GM19372 (cell line): ENCODE results near the gene DUXB.

Source experiments
- ATAC-seq: cut with Tn5 transposase; IDR thresholded peaks from one replicate; pipeline ENCODE4 v1.9.1; 2021; ENCODE audit warnings: mild to moderate bottlenecking, low read depth, moderate library complexity; ENCODE audit not compliant: unreplicated experiment

DUXB gene

GRCh38 chr16:75701361-75701760 lies at the start of gene DUXB:
TSS of gene DUXB (minus strand) at chr16:75701461. CDS start at chr16:75701418, 43 bp downstream.
- ATAC-seq, result no peak

DNA sequence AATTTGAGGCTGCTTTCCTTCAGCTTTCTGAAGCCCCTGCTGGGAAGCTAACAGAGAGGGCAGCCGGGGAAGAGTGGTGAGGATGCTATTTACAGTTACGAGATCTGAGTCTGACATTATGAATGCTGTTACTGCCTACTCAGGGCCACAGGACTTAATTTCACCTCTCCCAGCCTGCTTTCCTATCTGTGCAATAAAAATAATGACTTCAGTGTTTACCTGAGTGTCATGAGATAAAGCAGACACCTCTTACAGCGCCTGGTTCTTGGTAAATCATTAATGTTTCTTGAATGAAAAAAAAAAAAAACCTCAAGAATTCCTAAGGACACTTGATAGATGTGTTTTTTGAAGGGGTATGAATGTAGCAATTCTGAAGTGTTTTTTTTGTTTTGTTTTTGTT lies 49.3 kb upstream of the DUXB start:
- no peak for ATAC-seq

- ATAC-seq, result no peak
These were observed 45.1 kb upstream of the DUXB start for GRCh38 chr16:75746359-75746758.

- ATAC-seq, result no peak
These were observed 44.6 kb upstream of the DUXB start for GRCh38 chr16:75745823-75746222.

DNA sequence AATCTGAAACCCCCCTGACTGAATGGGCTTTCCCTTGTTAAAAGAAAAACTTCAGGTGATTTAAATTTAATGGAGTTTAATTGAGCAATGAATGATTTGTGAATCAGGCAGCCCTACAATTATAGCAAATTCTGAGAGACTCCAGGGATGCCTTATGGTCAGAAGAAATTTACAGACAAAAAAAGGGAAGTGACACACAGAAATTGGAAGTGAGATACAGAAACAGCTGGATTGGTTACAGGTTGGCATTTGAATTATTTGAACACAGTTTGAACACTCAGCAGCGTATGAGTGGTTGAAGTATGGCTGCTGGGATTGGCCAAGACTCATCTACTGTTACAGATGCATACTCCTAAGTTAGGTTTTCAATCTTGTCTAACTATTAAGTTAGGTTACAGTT lies 44.0 kb upstream of the DUXB start:
- ATAC-seq, result no peak

DNA sequence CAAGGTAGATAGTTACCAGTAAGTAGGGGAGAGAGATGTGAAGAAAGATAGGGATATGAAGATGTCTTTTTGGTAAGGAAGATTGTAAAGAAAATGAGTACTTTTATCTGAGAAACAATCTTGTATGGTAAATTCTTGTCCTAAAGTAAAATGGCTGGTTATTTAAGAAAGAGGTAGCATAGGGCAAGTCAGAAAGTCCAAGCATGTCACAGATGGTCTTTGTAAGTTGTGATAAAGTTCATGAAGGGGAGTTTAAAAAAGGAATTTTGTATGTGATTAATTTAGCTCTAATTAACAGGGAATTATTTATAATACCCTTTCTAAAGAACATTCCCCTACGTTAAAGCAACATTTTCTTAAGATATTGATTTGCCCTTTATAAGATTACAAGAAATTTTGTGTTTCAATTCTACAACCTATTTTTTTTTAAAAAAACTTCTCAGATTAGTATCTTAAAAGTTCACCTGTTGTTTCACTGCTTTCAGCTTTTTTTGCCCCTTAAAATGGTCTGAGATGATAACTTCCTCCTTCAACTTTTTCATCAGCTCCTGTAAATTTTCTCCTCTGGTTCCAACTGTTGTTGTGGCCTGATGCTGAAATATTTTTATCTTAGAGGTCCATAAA lies 41.3 kb upstream of the DUXB start:
- ATAC-seq, result no peak

GRCh38 chr16:75733305-75734211 lies 32.3 kb upstream of the DUXB start:
- ATAC-seq, result no peak

- ATAC-seq, result no peak
These were observed 31.6 kb upstream of the DUXB start for GRCh38 chr16:75732871-75733270.

- ATAC-seq, result no peak
These were observed 26.0 kb upstream of the DUXB start for GRCh38 chr16:75727221-75727620.

- ATAC-seq, result no peak
These were observed 25.1 kb upstream of the DUXB start, which contains the start of gene CPHXL for GRCh38 chr16:75726390-75726789. TSS of gene CPHXL (minus strand) at chr16:75726490. CDS start at chr16:75726442, 48 bp downstream.

- ATAC-seq, result no peak
These were observed 17.2 kb upstream of the DUXB start for GRCh38 chr16:75718452-75718851.

- ATAC-seq, result no peak
These were observed 13.4 kb upstream of the DUXB start for GRCh38 chr16:75714661-75715060.

DNA sequence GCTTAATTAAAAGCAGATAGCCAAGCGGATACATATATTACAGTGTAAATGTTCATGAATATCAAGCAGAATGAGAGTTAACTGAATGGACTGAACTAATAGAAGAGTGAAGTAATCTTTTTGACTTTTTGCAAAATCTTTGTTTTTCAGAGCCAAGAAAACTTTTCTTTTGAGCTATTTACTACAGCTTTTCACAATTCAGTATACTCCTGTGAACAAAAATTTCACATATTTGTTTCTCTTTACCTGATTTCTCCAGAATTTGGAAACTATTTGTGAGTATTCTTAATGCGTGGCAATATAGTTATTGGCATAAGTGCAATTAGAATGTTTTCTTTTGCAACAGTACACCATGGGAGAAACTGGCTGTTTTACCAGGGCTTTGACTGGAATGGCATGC lies 9.1 kb upstream of the DUXB start:
- no peak for ATAC-seq

GRCh38 chr16:75703306-75703705 lies 2.0 kb upstream of the DUXB start:
- no peak for ATAC-seq

DNA sequence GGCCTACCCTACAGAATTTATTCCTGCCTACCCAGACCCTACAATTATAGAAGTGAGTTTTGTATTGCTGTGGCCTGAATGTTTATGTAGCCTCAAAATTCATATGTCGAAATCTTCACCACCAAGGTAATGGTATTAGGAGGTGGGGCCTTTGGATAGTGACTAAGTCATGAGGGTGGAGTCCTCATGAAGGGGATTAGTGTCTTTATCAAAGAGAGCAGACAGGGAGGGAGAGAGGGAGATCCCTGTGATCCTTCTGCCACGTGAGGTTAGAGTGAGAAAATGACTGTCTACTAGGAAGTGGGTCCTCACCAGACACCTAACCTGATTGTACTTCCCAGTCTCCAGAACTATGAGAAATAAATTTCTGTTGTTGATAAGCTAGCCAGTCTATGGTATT lies 981 bp upstream of the DUXB start:
- ATAC-seq, result no peak

DNA sequence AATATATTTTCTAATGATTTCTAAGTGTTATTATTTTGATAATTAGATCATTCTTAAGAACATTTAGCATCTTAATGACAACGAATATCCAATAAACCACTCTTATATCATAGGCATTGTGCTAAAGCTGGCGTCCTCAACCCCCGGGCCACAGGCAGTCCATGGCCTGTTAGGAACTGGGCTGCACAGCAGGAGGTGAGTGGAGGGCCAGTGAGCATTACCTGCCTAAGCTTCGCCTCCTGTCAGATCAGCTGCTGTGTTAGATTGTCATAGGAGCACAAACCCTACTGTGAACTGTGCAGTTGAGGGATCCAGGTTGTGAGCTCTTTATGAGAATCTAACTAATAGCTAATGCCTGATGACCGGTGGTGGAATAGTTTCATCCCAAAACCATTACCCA lies 3.7 kb downstream of the DUXB start:
- ATAC-seq, result no peak

DNA sequence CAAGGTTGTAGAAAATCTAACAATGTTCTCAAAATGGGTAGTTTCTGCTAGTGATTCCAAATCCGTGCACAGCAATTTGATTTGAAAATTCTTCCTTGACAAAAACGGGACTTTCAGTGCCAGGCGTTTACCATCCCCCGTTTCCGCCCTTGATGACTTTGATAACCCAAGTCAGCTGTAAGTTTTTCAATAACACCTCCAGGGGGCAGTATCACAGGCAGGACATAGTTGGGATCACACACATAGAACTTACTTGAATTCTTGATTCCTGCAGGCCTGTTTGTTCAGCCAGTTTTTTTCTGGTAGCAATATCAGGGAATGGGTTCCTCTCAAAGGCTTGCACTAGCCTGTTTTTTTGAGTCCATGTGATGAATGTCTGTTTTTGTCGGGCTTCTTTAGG lies 5.6 kb downstream of the DUXB start:
- ATAC-seq, result no peak

- no peak for ATAC-seq
These were observed 13.9 kb downstream of the DUXB start for GRCh38 chr16:75687361-75687760.

DNA sequence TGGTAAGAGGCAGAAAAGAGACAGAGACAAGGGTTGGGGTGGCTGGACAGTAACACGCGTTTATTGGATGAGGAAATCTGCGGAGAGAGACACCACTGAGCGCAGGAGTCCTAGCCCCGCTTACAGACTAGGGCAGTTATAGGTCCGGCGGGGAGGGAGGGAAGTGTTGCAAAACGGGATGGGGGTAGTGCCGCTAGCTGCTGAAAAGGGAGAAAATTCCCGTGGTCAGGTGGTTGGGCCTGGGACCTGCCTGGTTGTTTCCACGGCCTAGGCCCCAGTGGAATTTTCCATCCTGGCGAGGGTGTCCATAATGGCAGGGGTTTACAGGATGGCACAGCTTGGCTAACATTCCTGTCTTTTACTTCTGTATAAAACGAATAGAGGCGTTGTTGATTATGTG lies 19.0 kb downstream of the DUXB start:
- ATAC-seq, result no peak

DNA sequence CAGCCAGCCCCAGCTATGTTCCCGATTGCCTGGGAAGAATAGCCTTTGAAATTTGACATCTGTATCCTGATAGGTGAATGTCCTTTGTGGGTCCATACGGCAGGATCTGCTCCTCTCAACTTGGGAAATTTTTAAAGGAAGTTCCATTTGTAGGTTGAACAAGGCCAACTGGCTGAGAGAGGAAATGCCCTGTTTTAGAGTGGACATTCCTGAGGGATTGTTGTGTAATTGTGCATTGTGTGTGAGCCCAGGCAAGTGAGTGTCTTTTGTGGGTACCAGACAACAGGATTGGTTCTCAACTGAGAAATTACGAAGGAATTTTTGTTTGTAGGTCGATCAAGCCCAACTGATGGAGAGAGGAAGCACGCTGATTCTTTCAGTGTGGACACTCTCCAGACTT lies 21.9 kb downstream of the DUXB start:
- no peak for ATAC-seq

- ATAC-seq, result no peak
These were observed 24.4 kb downstream of the DUXB start, which contains the start of gene CPHXL2 for GRCh38 chr16:75676909-75677308. TSS of gene CPHXL2 (minus strand) at chr16:75677009. CDS start at chr16:75676999, 10 bp downstream.

DNA sequence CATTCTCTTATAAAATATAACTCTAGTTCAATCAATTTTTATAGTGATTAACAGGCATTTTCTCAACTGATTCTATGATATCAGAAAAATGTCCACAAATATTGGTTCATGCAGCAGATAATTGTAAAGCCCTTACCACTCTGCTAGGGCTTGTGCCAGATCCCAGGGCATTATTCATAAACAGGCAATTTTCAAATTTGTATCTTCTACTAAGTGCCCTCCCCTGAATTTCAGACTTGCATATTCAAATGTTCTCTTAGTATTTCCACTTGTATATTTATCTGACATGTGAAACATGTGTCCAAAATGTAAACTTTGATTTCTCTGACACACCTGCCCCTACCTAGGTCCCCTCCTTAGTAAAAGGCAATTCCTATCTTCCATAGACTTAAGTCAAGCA lies 33.8 kb downstream of the DUXB start:
- no peak for ATAC-seq
